GM12873 (cell line): Measurements from ENCODE around the gene KCNAB1.

Experiments
- TF ChIP-seq, protein P1 (sequence below): IDR thresholded peaks from 2 replicates; pipeline ENCODE4 v1.5.1; 2012; ENCODE audit warnings: low read depth, mild to moderate bottlenecking, moderate library complexity, low read length, control low read depth; ENCODE audit not compliant: insufficient read depth; ENCODE audit errors: missing control alignments

The KCNAB1 gene

DNA sequence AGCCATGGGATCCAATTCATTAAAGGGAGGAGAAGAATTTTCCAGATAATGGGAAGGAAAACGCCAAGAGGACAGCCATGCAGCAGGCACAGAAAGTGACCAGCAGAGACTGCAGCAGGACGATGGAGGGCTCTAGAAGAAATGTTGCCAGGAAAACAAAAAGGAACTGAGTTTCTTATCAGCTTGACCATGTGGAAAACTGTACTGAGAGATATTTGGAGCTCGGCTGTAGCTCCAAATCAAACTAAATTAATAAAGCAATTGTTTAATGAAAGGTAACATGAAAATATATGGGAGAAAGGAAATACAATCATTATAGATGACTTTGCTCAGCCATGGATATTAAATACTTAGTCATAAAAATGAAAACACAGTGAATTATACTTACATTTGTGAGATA lies 370.8 kb downstream of the KCNAB1 start:
- TF ChIP-seq, protein P1, sequence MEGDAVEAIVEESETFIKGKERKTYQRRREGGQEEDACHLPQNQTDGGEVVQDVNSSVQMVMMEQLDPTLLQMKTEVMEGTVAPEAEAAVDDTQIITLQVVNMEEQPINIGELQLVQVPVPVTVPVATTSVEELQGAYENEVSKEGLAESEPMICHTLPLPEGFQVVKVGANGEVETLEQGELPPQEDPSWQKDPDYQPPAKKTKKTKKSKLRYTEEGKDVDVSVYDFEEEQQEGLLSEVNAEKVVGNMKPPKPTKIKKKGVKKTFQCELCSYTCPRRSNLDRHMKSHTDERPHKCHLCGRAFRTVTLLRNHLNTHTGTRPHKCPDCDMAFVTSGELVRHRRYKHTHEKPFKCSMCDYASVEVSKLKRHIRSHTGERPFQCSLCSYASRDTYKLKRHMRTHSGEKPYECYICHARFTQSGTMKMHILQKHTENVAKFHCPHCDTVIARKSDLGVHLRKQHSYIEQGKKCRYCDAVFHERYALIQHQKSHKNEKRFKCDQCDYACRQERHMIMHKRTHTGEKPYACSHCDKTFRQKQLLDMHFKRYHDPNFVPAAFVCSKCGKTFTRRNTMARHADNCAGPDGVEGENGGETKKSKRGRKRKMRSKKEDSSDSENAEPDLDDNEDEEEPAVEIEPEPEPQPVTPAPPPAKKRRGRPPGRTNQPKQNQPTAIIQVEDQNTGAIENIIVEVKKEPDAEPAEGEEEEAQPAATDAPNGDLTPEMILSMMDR: no peak

DNA sequence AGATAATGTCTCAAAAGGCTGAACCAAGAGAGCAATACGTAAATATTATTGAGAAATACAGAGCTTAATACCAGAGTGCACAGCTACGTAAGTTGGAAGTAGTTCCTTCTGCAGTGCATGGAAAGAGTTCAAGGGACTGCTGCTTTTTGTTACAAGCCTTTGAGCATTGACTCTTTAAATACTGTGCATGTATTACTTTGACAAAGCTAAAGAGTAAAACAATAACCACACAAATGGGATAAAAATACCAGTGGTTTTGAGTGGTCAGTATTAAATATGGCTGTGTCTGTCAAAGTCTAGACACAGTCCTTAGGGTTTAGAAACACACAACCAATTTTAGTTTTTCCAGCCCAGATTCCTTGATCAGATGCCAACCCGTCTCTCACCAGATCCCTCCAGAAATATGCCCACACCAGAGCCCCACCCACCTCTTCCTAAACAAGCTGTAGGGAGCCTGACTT lies 372.5 kb downstream of the KCNAB1 start:
- TF ChIP-seq, protein P1: no peak

DNA sequence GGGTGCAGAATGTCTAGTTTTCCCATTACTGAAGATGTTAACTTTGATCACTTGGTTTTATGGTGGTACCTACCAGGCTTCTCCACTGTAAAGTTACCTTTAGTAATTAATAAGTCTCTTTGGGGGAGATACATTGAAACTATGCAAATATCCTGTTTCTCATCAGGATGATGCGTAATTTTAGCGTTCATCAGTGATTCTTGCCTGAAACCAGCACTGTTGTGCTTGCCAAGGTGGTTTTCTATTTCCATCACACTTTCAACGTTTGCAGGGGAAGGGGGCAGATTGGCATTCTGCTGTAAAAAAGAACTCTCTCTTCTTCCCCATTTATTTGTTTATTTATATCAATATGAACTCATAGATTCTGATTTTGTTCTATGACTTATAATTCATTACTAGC lies 373.5 kb downstream of the KCNAB1 start:
- TF ChIP-seq, protein P1: no peak

DNA sequence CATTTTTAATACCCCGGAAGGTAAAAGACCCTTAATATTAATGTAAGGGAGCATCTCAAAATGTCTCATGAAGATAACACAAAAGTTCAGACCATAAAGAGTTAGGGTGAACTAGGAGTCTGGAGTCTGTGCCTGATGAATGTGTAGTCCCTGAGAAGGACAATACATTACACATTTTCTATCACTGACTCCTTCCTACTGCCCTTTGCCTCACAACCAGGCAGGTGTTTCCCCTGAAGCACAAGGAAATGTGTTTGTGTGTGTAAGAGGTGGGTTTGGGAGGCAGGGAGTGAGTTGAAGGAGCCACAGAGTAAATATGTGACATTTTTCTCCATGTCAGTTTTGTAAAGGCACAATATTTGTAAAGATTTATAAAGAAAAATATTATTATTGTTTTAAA lies 375.4 kb downstream of the KCNAB1 start:
- TF ChIP-seq, protein P1: no peak

DNA sequence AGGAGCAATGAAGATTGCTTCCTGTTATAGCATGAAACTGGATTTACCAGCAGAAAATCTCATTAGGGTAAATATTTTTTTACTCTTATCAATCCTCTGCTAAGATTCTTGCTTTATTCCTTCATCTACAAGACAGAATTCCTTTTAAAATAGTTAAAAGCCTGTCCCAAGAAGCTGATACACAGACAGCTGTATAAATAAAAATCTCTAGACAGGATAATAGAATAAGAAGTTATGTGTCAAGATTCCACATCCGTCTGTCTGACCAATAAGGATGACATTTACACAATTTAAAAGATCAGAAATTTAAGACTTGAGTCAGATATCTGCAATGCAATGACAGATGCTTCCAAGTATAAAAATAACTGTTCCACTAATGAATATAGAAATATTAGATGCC lies 376.9 kb downstream of the KCNAB1 start:
- TF ChIP-seq, protein P1: no peak

DNA sequence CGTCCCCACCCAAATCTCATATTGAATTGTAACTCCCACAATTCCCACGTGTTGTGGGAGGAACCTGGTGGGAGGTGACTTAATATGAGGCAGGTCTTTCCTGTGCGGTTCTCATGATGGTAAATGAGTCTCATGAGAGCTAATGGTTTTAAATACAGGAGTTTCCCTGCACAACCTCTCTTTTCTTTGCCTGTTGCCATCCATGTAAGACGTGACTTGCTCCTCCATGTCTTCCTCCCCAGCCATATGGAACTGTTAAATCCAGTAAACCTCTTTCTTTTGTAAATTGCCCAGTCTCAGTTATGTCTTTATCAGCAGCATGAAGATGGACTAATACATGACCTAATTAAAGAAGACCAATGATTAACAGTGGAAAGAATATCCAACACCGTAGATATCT lies 377.9 kb downstream of the KCNAB1 start:
- TF ChIP-seq, protein P1: no peak

DNA sequence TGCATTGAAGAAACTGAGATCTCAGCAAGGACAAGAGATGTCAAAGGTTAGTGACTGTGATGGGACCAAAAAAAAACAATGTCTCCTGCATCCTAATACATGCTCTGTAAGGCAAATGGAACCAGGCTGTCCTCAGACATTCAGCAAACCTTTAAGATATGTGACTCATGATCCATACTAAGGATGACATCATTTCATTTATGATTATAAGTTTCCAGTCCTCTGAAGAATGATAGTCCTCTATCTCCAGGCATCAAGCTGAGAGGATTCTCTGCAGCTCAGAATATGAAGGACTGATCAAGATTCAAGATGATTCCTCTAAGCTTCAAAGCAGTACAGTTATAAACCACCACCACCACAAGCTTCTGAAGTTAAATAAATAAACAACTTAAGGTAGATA lies 386.9 kb downstream of the KCNAB1 start:
- TF ChIP-seq, protein P1: no peak
